NCI-H1105 treated with DMSO at 0.1 percent for 48 hours (cell line): Measurements from ENCODE around the gene RAB15.

Experiments used
- DNase-seq: peaks from one replicate; lab custom pipeline; 2025; lab: John Stamatoyannopoulos, UW

RAB15 gene

GRCh38 chr14:64910847-64911495 is 61.2 kb downstream of the RAB15 start:
- DNase-seq, result no peak

DNA sequence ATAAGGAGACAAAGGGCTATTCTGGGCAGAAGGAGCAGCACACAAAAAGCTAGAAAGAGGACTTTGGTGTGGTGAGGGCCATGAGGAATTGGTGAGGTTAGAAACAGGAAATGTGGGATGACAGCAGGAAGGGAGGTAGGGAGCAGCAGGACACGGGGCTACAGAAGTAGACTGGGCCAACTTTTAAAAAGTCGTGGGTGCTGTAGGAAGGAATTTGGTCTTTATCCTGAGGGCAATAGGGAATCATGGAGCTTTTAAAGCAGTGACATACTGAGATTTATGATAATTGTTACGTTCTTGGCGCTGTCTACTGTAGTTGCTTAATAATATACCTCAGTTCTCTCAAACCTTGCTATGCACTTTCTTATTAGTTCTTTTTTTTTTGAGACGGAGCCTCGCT is 66.1 kb downstream of the RAB15 start:
- no peak for DNase-seq

- no peak for DNase-seq
Observed at GRCh38 chr14:64899958-64900357, 72.2 kb downstream of the RAB15 start.
